Pancreas (tissue), 10 donors: ENCODE results near the gene SAMD8. TPM values are rescaled to one million over a fixed set of nuclear protein-coding genes. Genes with fewer than 3 reads are reported as not detected.

Experiments used
- ATAC-seq, 4 donors: fragments of 200-7000 bp; cut with Tn5 transposase; one replicate each; pipeline versions ENCODE4 v1.8.0 to v1.9.1; 2020; ENCODE audit warnings: mild to moderate bottlenecking in 4 of 4, moderate library complexity in 4 of 4
- DNase-seq, 6 donors: peaks; one replicate each; pipeline ENCODE4 v3.0.0-alpha.2; 2020
- FAIRE-seq: peaks from 2 replicates; lab custom pipeline; 2012; peaks lifted over from hg19 to GRCh38; lab: Jason Lieb, UNC
- H3K27ac ChIP-seq, 4 donors: fragments of 200-600 bp; sonication (generic); 1 replicate in 3 of 4; 2 replicates in 1 of 4; pipeline versions ENCODE4 v1.5.0 to v1.8.0; 2020
- H3K27me3 ChIP-seq, 4 donors: fragments of 200-600 bp; one replicate each; pipeline ENCODE4 v1.8.0; 2021
- H3K36me3 ChIP-seq, 3 donors: fragments of 200-600 bp; sonication (generic) in 1 of 3; one replicate each; pipeline versions ENCODE4 v1.5.0 to v1.8.0; 2020 to 2021
- H3K4me1 ChIP-seq, 3 donors: fragments of 200-600 bp; one replicate each; pipeline ENCODE4 v1.8.0; 2021
- H3K4me3 ChIP-seq, 4 donors: fragments of 200-600 bp; sonication (generic) in 2 of 4; one replicate each; pipeline versions ENCODE4 v1.5.0 to v1.8.0; 2020 to 2021
- H3K9me3 ChIP-seq, 4 donors: fragments of 200-600 bp; one replicate each; pipeline ENCODE4 v1.8.0; 2021
- CTCF ChIP-seq, 4 donors: fragments of 200-600 bp; sonication (generic) in 3 of 4; IDR thresholded peaks; one replicate each; pipeline versions ENCODE4 v1.5.0 to v1.8.0; 2021; ENCODE audit warnings: antibody characterized with exemption in 4 of 4
- WGBS, 2 donors: extraction: QIAGEN DNeasy Blood & Tissue Kit; methylation state at CpG; one replicate each; pipeline ENCODE4 v1.1.7; 2013; 5-methylcytosine and 5-hydroxymethylcytosine counted together
- intact Hi-C, 3 donors: fragments of 100-400 bp; cut with DNase I; formaldehyde crosslinking; loops; one replicate each; pipeline versions ENCODE4 v1.11.1 to v1.14.2; 2022
- polyA plus RNA-seq, 2 donors: library from polyadenylated mRNA; stranded (reverse); fragments of 200-250 nt; gene quantifications; one replicate each; pipeline ENCODE4 v1.2.3, GENCODE V29; 2013
- total RNA-seq, 6 donors: library from RNA; stranded (reverse); fragmentation: NEBNext Ultra II Directional in 4 of 6; extraction: Animal tissue kit (Norgen Biotek cat#: 25700) in 4 of 6; gene quantifications; one replicate each; pipeline versions ENCODE4 v1.2.1 to v1.2.4, GENCODE V29; 2021 to 2023
- donor health status: healthy with polysubstance abuse.
- donor health status: DM: no; HTN: no; CAD: no; lungs with moderate emphysema.
- donor health status: DM: no; HTN: no; CAD: no.
- donor health status: control.
- donor health status: control.
- donor health status: Bipolar disorder and iron deficiency.
- donor health status: DM: yes; HTN: yes; CAD: no.
- donor health status: DM: no; HTN: no; CAD: no.
- donor health status: DM: no; HTN: no; CAD: no.
- donor health status: DM: yes; HTN: yes; CAD: no.

Gene SAMD8
- total and polyA plus RNA-seq, 8 donors: 2.1 to 10.1 (median 6.2) TPM

DNA sequence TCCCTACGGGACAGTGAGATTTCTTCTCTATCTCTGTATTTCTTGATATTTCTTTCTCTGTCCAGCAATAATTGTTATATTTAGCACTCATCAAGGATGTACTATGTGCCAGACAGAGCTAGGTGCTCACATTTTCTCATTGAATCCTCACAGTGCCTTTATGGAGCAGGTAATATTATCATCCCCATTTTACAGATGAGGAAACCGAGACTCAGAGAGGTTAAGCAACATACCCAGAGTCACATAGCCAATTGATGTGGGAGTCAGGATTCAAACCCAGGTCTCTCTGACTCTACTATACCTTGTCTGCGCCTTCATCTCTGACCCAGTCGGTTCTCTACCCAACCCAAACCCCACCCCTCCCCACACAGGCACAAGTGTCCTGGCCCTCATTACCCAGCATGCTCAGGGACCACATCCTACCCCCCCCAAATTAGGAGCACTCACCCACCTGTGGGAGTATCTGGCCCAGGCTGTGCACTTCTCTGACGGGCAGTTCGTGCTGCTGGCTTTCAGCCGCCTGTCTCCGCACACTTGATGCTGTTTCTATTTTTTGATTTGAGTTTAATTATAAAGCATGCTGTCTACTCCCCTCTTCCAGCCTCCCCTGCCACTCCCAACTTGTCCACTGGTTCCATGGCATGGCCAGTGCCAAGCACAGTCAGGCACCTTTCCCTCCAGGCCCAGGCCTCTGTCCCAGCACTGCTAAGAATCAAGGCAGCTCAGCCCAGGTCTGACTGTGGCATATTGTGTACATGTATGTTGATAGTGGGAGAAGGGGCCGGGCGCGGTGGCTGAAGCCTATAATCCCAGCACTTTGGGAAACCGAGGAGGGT is 9.8 kb upstream of the SAMD8 start:
- no peaks in the 10 kb centered on the region for H3K36me3 ChIP-seq
- TF ChIP-seq CTCF (IDR thresholded peaks at IDR 0.05): no peak
- no peak overlapping the region for H3K27ac ChIP-seq
- H3K27me3 ChIP-seq: no peaks in the 10 kb centered on the region
- no peaks in the 10 kb centered on the region for H3K9me3 ChIP-seq
- intact Hi-C loops: loop anchor here in 1 of 3 donors (5.0 kb wide), 1 partner anchor 859 kb away; no protein-coding TSS in a partner anchor
- FAIRE-seq: no peak
- no peak overlapping the region for H3K4me3 ChIP-seq
- WGBS, 2 donors: 89 to 94% methylated on average over 12 of the region's 12 CpGs
- no peak for ATAC-seq
- no peak for DNase-seq
- H3K4me1 ChIP-seq: no peaks in the 10 kb centered on the region

- no peak for DNase-seq
- H3K27ac ChIP-seq: no peak overlapping the region
- FAIRE-seq: no peak
- TF ChIP-seq CTCF (IDR thresholded peaks at IDR 0.05): no peak
- no peaks in the 10 kb centered on the region for H3K36me3 ChIP-seq
- H3K4me1 ChIP-seq: no peaks in the 10 kb centered on the region
- no peak for ATAC-seq
- H3K27me3 ChIP-seq: no peaks in the 10 kb centered on the region
- intact Hi-C loops: loop anchor here in 1 of 3 donors (5.0 kb wide), 1 partner anchor 861 kb away; no protein-coding TSS in a partner anchor
- 74 to 75% methylated on average over 9 of the region's 9 CpGs for WGBS, 2 donors
- no peaks in the 10 kb centered on the region for H3K9me3 ChIP-seq
- H3K4me3 ChIP-seq: no peak overlapping the region
Measured at GRCh38 chr10:75102830-75103673, 8.4 kb upstream of the SAMD8 start.

- ATAC-seq (no peak), FAIRE-seq (no peak)
- WGBS, 2 donors: 92 to 97% methylated on average over 6 of the region's 6 CpGs
Measured at GRCh38 chr10:75103881-75104686, 7.4 kb upstream of the SAMD8 start.

DNA sequence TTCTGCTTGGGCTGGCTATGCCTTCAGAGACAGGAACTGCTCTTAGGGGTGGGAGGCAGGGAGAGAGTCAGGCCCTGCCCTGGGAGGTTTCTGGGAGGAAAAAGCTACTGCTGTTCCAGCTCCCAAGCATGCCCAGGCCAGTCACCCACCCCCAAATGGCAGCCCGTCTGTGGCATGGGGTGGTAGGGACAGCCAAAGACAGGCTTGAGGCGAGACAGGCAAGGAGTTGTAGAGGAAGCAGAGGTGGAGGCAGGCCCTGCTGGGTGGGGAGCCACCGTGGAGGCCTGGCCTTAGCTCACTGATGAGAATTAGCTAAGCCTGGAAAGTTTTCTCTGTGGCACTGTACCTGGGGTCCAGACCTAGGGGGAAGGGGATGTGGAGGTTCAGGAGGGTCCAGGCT is 6.6 kb upstream of the SAMD8 start:
- no peak for DNase-seq
- WGBS, 2 donors: 76 to 80% methylated on average over 3 of the region's 3 CpGs

More at GRCh38 chr10:75103881-75104686, 7.4 kb upstream of the SAMD8 start:
- H3K27ac ChIP-seq: no peak overlapping the region
- no peaks in the 10 kb centered on the region for H3K9me3 ChIP-seq
- DNase-seq: no peak
- no peaks in the 10 kb centered on the region for H3K36me3 ChIP-seq
- H3K27me3 ChIP-seq: no peaks in the 10 kb centered on the region
- H3K4me1 ChIP-seq: no peaks in the 10 kb centered on the region
- no peak overlapping the region for H3K4me3 ChIP-seq
- intact Hi-C loops: loop anchor here in 1 of 3 donors (5.0 kb wide), 1 partner anchor 862 kb away; no protein-coding TSS in a partner anchor
- TF ChIP-seq CTCF (IDR thresholded peaks at IDR 0.05): no peak

More for the DNA sequence above, 6.6 kb upstream of the SAMD8 start:
- intact Hi-C loops: loop anchor here in 1 of 3 donors (5.0 kb wide), 1 partner anchor 863 kb away; no protein-coding TSS in a partner anchor
- Histone ChIP-seq H3K4me1 (no peaks in the 10 kb centered on the region), H3K36me3 (no peaks in the 10 kb centered on the region), H3K27ac (no peak overlapping the region), H3K27me3 (no peaks in the 10 kb centered on the region), H3K9me3 (no peaks in the 10 kb centered on the region), H3K4me3 (no peak overlapping the region)
- FAIRE-seq: no peak
- no peak for TF ChIP-seq CTCF (IDR thresholded peaks at IDR 0.05)
- ATAC-seq: no peak
